MCF 10A (cell line): Measurements from ENCODE around the gene RPL29. TPM values are rescaled to one million over a fixed set of nuclear protein-coding genes. Genes with fewer than 3 reads are reported as not detected.

Experiments used
- BruUV-seq: library from RNA; stranded (reverse); fragments of 400-500 nt; replicated peaks from 2 replicates; lab custom pipeline; 2021; lab: Mats Ljungman, UMichigan
- CTCF ChIA-PET: fragments of 300-600 bp; sonication (Branson Sonifier 250); formaldehyde crosslinking; extraction: SDS; loops from one replicate; lab custom pipeline; 2021; ENCODE audit warnings: antibody characterized with exemption, inconsistent platforms; lab: Yijun Ruan, JAX
- POLR2A ChIA-PET: fragments of 300-600, 350-650 bp; sonication (Branson Sonifier 250); formaldehyde crosslinking; extraction: SDS; loops from one replicate; lab custom pipeline; 2020; ENCODE audit warnings: antibody characterized with exemption, inconsistent platforms; lab: Yijun Ruan, JAX
- DNase-seq: peaks from one replicate; pipeline ENCODE4 v3.0.0-alpha.2; 2018; ENCODE audit not compliant: unreplicated experiment
- H3K27ac Mint-ChIP-seq: one replicate; pipeline ENCODE4 v1.8.0; 2022; ENCODE audit warnings: mild to moderate bottlenecking, low read depth, mixed read lengths; ENCODE audit not compliant: unreplicated experiment
- H3K27me3 Mint-ChIP-seq: one replicate; pipeline ENCODE4 v1.8.0; 2022; ENCODE audit warnings: mixed read lengths; ENCODE audit not compliant: insufficient read depth, unreplicated experiment
- H3K36me3 Mint-ChIP-seq: one replicate; pipeline ENCODE4 v1.8.0; 2022; ENCODE audit warnings: mild to moderate bottlenecking, moderate library complexity, mixed read lengths; ENCODE audit not compliant: insufficient read depth, unreplicated experiment
- H3K4me1 Mint-ChIP-seq: one replicate; pipeline ENCODE4 v1.8.0; 2022; ENCODE audit warnings: mixed read lengths; ENCODE audit not compliant: insufficient read depth, unreplicated experiment
- H3K4me3 Mint-ChIP-seq: one replicate; pipeline ENCODE4 v1.8.0; 2022; ENCODE audit warnings: mild to moderate bottlenecking, moderate library complexity, mixed read lengths; ENCODE audit not compliant: unreplicated experiment
- H3K9me3 Mint-ChIP-seq: one replicate; pipeline ENCODE4 v1.8.0; 2022; ENCODE audit warnings: mixed read lengths; ENCODE audit not compliant: unreplicated experiment
- intact Hi-C: fragments of 100-400 bp; cut with micrococcal nuclease; formaldehyde crosslinking; loops from 2 replicates; pipeline ENCODE4 v1.14.1; 2022
- total RNA-seq: library from RNA; stranded (reverse); gene quantifications from 2 replicates; pipeline ENCODE4 v1.2.3, GENCODE V29; 2022
- TF ChIP-seq, protein P1 (sequence below): fragments of 200-600 bp; IDR thresholded peaks from one replicate; pipeline ENCODE4 v1.8.0; 2022; ENCODE audit warnings: antibody characterized with exemption, mild to moderate bottlenecking; ENCODE audit not compliant: unreplicated experiment

The RPL29 gene
- total RNA-seq, 1 experiment from 2014 or later: 1,551 TPM

DNA sequence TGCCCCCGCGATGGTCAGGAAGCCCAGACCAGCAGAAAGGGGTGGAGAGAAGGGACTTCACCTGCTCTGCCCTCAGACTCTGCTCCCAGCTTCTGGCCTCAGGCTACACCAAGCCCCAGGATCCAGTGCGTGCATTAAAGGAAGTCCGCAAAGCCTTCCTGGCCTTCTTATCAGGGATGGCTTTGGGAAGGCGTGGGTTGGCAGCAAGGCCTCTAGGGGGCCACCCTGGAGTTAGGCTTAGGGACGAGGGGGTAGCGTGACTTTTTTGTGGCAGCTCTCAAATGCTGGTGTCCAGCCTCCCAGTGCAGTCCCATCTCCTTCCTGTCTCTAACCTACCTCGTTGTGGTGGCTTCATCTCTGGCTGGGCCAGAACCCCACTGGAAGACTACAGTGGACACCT is 18.9 kb upstream of the RPL29 start:
- no peak for DNase-seq
- Mint-ChIP-seq H3K9me3 (peaks cover 7% of the 10 kb centered on the region), H3K4me3 (no peak overlapping the region), H3K4me1 (no peaks in the 10 kb centered on the region), H3K36me3 (no peaks in the 10 kb centered on the region), H3K27ac (no peak overlapping the region), H3K27me3 (no peaks in the 10 kb centered on the region)
- intact Hi-C loops: no loop called here
- TF ChIP-seq, protein P1, sequence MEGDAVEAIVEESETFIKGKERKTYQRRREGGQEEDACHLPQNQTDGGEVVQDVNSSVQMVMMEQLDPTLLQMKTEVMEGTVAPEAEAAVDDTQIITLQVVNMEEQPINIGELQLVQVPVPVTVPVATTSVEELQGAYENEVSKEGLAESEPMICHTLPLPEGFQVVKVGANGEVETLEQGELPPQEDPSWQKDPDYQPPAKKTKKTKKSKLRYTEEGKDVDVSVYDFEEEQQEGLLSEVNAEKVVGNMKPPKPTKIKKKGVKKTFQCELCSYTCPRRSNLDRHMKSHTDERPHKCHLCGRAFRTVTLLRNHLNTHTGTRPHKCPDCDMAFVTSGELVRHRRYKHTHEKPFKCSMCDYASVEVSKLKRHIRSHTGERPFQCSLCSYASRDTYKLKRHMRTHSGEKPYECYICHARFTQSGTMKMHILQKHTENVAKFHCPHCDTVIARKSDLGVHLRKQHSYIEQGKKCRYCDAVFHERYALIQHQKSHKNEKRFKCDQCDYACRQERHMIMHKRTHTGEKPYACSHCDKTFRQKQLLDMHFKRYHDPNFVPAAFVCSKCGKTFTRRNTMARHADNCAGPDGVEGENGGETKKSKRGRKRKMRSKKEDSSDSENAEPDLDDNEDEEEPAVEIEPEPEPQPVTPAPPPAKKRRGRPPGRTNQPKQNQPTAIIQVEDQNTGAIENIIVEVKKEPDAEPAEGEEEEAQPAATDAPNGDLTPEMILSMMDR: no peak
- BruUV-seq: no TSS peak
- ChIA-PET POLR2A (interaction anchor here (1.1 to 1.2 kb wide), 2 partner anchors 32 to 38 kb away, joined by 3 to 4 read pairs; no protein-coding TSS in a partner anchor), CTCF (interaction anchor here (0.6 to 3.1 kb wide), 5 partner anchors 13 to 128 kb away, joined by 3 to 16 read pairs (median 4); no protein-coding TSS in a partner anchor)

DNA sequence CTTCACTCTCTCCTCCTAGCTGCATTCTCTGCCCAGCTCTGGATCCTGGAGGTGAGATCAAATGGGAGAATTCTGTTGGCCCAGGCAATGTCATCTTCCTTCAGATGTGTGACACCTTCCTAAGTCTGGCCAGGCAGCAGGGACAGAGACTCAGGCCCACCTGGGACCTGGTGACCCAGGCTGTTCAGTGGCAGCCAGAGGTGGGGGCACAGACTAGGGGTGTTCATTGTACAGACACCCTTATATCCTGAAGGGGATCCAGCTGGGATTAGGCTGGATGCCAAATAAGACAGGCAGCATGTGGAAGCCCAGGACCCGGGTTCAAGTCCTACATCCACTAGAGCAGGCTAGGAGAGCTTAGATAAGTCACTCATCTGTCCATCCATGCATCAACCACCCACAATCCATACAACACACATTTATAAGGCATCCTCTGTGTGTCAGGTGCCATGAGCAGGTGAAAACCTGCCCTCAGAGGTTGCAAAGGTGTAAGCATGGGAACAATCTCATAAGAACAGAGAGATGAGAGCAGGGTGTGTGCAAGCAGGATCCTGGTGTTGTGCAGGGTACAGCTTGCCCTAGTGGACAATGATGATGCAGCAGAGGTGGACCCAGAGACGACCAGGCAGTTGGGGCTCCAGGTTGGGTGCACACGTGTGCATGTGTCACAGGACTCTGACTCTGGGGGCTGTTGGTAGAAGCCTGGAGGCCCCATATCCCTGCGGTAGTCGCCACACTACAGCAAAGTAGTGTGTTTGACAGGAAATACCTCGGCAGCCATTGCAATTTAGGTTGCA is 18.3 kb upstream of the RPL29 start:
- Mint-ChIP-seq H3K27ac (no peak overlapping the region), H3K27me3 (no peaks in the 10 kb centered on the region), H3K9me3 (peaks cover 7% of the 10 kb centered on the region), H3K36me3 (no peaks in the 10 kb centered on the region), H3K4me1 (no peaks in the 10 kb centered on the region), H3K4me3 (no peak overlapping the region)
- POLR2A ChIA-PET: interaction anchor here (1.1 to 1.3 kb wide), 2 partner anchors 32 to 33 kb away, joined by 3 to 4 read pairs; no protein-coding TSS in a partner anchor
- no TSS peak for BruUV-seq
- CTCF ChIA-PET: interaction anchor here (0.6 to 3.1 kb wide), 7 partner anchors 12 to 184 kb away, joined by 3 to 16 read pairs (median 4); partner anchors contain the start of gene DUSP7
- intact Hi-C loops: no loop called here
- TF ChIP-seq, protein P1: no peak
- DNase-seq: no peak

DNA sequence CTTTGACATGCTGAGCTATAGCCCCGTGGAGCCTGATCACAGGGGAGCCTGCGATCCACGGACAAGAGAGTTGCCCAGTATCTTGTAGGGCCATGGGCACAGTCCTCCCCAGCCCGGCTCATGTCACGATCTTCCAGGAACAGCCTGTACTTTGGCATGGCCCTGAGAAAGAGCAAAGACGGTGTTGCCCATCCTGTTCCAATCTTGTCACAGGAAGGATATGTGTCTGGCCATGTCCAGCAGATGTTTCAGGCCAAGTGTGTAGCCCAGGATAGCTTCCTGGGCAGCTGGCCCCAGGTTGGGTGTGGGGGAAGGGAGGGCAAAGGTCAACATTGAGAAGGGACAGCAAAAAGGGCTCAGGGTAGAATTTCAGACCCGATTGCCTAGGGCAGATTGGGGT is 17.0 kb upstream of the RPL29 start:
- Mint-ChIP-seq H3K4me1 (no peaks in the 10 kb centered on the region), H3K4me3 (no peak overlapping the region), H3K36me3 (no peaks in the 10 kb centered on the region), H3K9me3 (peaks cover 7% of the 10 kb centered on the region), H3K27me3 (no peaks in the 10 kb centered on the region), H3K27ac (no peak overlapping the region)
- TF ChIP-seq, protein P1: no peak
- ChIA-PET POLR2A (interaction anchor here (1.3 kb wide), 1 partner anchor 34 kb away, joined by 4 read pairs; no protein-coding TSS in a partner anchor), CTCF (interaction anchor here (0.6 to 4.5 kb wide), 9 partner anchors 11 to 349 kb away, joined by 3 to 27 read pairs (median 4); no protein-coding TSS in a partner anchor)
- no peak for DNase-seq
- intact Hi-C loops: no loop called here
- BruUV-seq: no TSS peak

DNA sequence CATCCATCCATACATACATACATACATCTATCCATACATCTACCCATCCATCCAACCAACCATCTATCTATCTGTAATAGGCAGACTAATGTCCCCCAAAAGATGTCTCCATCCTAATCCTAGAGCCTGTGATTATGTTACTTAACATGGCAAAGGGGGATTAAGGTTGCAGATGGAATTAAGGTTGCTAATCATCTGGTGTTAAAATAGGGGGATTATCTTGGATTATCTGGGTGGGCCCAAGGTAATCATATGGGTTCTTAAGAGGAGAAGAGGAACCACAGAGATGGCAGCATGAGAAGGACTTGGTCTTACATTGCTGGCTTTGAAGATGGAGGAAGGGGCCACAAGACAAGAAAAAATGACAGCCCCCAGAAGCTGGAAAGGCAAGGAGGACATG is 14.7 kb upstream of the RPL29 start:
- TF ChIP-seq, protein P1: no peak
- Mint-ChIP-seq H3K36me3 (no peaks in the 10 kb centered on the region), H3K27ac (no peak overlapping the region), H3K9me3 (peaks cover 7% of the 10 kb centered on the region), H3K27me3 (no peaks in the 10 kb centered on the region), H3K4me3 (no peak overlapping the region), H3K4me1 (no peaks in the 10 kb centered on the region)
- intact Hi-C loops: no loop called here
- DNase-seq: no peak
- ChIA-PET CTCF (interaction anchor here (0.6 to 4.5 kb wide), 2 partner anchors 9 to 812 kb away, joined by 3 to 27 read pairs; no protein-coding TSS in a partner anchor), POLR2A (no interaction called here)
- BruUV-seq: no TSS peak
